GM18868 (cell line): Measurements from ENCODE around the gene DUXB.

Source experiments
- ATAC-seq: cut with Tn5 transposase; IDR thresholded peaks from one replicate; pipeline ENCODE4 v1.9.1; 2021; ENCODE audit warnings: mild to moderate bottlenecking, moderate library complexity; ENCODE audit not compliant: unreplicated experiment

The DUXB gene

GRCh38 chr16:75701361-75701760 is at the start of gene DUXB:
Gene DUXB (minus strand): TSS chr16:75701461. CDS start chr16:75701418, 43 bp downstream.
- no peak for ATAC-seq

- no peak for ATAC-seq
Measured at GRCh38 chr16:75750528-75750927, 49.3 kb upstream of the DUXB start.

GRCh38 chr16:75746359-75746758 is 45.1 kb upstream of the DUXB start:
- ATAC-seq: no peak

- ATAC-seq: peak; percentile 83
Measured at GRCh38 chr16:75745823-75746222, 44.6 kb upstream of the DUXB start.

GRCh38 chr16:75745242-75745641 is 44.0 kb upstream of the DUXB start:
- peak; percentile 65 for ATAC-seq

GRCh38 chr16:75742424-75743047 is 41.3 kb upstream of the DUXB start:
- ATAC-seq: no peak

GRCh38 chr16:75733305-75734211 is 32.3 kb upstream of the DUXB start:
- ATAC-seq: no peak

- ATAC-seq: no peak
Measured at GRCh38 chr16:75732871-75733270, 31.6 kb upstream of the DUXB start.

- ATAC-seq: no peak
Measured at GRCh38 chr16:75727221-75727620, 26.0 kb upstream of the DUXB start.

- no peak for ATAC-seq
Measured at GRCh38 chr16:75726390-75726789, 25.1 kb upstream of the DUXB start, which contains the start of gene CPHXL. Gene CPHXL (minus strand): TSS chr16:75726490. CDS start chr16:75726442, 48 bp downstream.

GRCh38 chr16:75718452-75718851 is 17.2 kb upstream of the DUXB start:
- no peak for ATAC-seq

- no peak for ATAC-seq
Measured at GRCh38 chr16:75714661-75715060, 13.4 kb upstream of the DUXB start.

GRCh38 chr16:75710344-75710743 is 9.1 kb upstream of the DUXB start:
- no peak for ATAC-seq

GRCh38 chr16:75703306-75703705 is 2.0 kb upstream of the DUXB start:
- no peak for ATAC-seq

GRCh38 chr16:75702242-75702641 is 981 bp upstream of the DUXB start:
- no peak for ATAC-seq

GRCh38 chr16:75697571-75697970 is 3.7 kb downstream of the DUXB start:
- no peak for ATAC-seq

GRCh38 chr16:75695708-75696107 is 5.6 kb downstream of the DUXB start:
- no peak for ATAC-seq

- peak; percentile 76 for ATAC-seq
Measured at GRCh38 chr16:75687361-75687760, 13.9 kb downstream of the DUXB start.

GRCh38 chr16:75682308-75682707 is 19.0 kb downstream of the DUXB start:
- ATAC-seq: no peak

GRCh38 chr16:75679366-75679765 is 21.9 kb downstream of the DUXB start:
- no peak for ATAC-seq

GRCh38 chr16:75676909-75677308 is 24.4 kb downstream of the DUXB start, which contains the start of gene CPHXL2:
Gene CPHXL2 (minus strand): TSS chr16:75677009. CDS start chr16:75676999, 10 bp downstream.
- ATAC-seq: no peak

GRCh38 chr16:75667503-75667902 is 33.8 kb downstream of the DUXB start:
- no peak for ATAC-seq
